Measurements from ENCODE around the gene MMEL1. TPM values are rescaled to one million over a fixed set of nuclear protein-coding genes. Genes with fewer than 3 reads are reported as not detected.

Gene MMEL1
- total and polyA plus RNA-seq, 2 experiments from 2014 or later = 0.57 to 0.90 TPM

DNA sequence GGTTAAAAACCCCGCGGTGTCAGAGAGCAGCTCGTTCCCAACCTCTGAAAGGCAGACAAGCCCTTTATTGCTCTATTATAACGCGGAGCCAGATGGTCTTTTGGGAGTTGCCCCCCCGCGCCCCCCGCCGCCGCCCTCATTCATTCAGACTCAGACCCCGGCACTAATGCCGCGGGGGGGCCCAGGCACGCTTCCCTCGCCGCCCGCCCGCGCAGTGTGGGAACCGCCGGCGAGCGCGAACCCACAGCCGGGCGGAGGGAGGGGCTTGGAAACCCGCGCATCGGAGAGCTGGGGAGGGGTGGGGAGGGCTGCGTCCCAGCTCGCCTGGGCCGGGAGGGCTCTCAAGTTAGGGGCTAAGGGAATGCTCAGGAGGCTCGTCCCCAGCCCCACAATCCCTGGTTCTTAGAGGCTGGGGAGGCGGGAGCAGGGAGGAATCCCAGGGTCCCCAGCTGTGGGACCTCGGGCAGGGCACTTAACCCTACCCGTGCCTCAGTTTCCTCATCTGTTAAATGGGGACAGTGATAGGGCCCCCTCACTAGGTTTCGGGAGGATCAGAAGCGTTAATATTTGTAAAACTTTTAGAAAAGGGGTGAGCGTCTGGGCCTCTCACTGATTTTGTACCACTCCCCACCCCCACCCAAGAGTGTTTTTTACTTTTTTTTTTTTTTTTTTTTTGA is 91.9 kb downstream of the MMEL1 start:
- Mint-ChIP-seq H3K4me3 (peak overlapping the region; percentile 59), H3K27ac (no peak overlapping the region), H3K9me3 (no peaks in the 10 kb centered on the region), H3K4me1 (peaks cover 4% of the 10 kb centered on the region; the same call in 1 of the 3 replicates), H3K27me3 (ENCODE audit: insufficient read depth, low read depth, poor library complexity) (peaks cover 27% of the 10 kb centered on the region), H3K36me3 (ENCODE audit: low read depth) (no peaks in the 10 kb centered on the region)
- Histone ChIP-seq H3K79me2 (replicated peaks; ENCODE audit: insufficient read depth) (no peaks in the 10 kb centered on the region), H3K9me2 (ENCODE audit: insufficient read depth) (no peaks in the 10 kb centered on the region), H3K27me3 (ENCODE audit: insufficient read depth) (peaks cover 15% of the 10 kb centered on the region; the same call in 1 of the 2 replicates), H3K4me3 (peak overlapping the region; percentile 57), H3K4me1 (ENCODE audit: insufficient read depth) (peaks cover 9% of the 10 kb centered on the region; the same call in 1 of the 2 replicates), H3K27ac (ENCODE audit: low read depth) (no peak overlapping the region), H3F3A (replicated peaks; ENCODE audit: low read depth) (0 out of 2 replicates have a peak, but pooled peaks cover 3% of the 10 kb centered on the region), H4K20me1 (replicated peaks; ENCODE audit: insufficient read depth) (no peaks in the 10 kb centered on the region), H3K36me3 (ENCODE audit: insufficient read depth) (no peaks in the 10 kb centered on the region), H2AFZ (no peak overlapping the region), H3K4me2 (peak overlapping the region; percentile 76)
- ATAC-seq = peak; percentile 10
- TF ChIP-seq CREB1 (CRISPR knock-in tag; IDR thresholded peaks at IDR 0.05; ENCODE audit: low read depth) = no peak
- TF ChIP-seq, protein P1, sequence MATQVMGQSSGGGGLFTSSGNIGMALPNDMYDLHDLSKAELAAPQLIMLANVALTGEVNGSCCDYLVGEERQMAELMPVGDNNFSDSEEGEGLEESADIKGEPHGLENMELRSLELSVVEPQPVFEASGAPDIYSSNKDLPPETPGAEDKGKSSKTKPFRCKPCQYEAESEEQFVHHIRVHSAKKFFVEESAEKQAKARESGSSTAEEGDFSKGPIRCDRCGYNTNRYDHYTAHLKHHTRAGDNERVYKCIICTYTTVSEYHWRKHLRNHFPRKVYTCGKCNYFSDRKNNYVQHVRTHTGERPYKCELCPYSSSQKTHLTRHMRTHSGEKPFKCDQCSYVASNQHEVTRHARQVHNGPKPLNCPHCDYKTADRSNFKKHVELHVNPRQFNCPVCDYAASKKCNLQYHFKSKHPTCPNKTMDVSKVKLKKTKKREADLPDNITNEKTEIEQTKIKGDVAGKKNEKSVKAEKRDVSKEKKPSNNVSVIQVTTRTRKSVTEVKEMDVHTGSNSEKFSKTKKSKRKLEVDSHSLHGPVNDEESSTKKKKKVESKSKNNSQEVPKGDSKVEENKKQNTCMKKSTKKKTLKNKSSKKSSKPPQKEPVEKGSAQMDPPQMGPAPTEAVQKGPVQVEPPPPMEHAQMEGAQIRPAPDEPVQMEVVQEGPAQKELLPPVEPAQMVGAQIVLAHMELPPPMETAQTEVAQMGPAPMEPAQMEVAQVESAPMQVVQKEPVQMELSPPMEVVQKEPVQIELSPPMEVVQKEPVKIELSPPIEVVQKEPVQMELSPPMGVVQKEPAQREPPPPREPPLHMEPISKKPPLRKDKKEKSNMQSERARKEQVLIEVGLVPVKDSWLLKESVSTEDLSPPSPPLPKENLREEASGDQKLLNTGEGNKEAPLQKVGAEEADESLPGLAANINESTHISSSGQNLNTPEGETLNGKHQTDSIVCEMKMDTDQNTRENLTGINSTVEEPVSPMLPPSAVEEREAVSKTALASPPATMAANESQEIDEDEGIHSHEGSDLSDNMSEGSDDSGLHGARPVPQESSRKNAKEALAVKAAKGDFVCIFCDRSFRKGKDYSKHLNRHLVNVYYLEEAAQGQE (IDR thresholded peaks at IDR 0.05; ENCODE audit: unreplicated experiment) = no peak
- TF ChIP-seq NANOG (IDR thresholded peaks at IDR 0.05; ENCODE audit: borderline replicate concordance) = no peak
- TF ChIP-seq, protein P2, sequence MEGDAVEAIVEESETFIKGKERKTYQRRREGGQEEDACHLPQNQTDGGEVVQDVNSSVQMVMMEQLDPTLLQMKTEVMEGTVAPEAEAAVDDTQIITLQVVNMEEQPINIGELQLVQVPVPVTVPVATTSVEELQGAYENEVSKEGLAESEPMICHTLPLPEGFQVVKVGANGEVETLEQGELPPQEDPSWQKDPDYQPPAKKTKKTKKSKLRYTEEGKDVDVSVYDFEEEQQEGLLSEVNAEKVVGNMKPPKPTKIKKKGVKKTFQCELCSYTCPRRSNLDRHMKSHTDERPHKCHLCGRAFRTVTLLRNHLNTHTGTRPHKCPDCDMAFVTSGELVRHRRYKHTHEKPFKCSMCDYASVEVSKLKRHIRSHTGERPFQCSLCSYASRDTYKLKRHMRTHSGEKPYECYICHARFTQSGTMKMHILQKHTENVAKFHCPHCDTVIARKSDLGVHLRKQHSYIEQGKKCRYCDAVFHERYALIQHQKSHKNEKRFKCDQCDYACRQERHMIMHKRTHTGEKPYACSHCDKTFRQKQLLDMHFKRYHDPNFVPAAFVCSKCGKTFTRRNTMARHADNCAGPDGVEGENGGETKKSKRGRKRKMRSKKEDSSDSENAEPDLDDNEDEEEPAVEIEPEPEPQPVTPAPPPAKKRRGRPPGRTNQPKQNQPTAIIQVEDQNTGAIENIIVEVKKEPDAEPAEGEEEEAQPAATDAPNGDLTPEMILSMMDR (conservative IDR thresholded peaks at IDR 0.05; ENCODE audit: low read depth in 2 of 2) = no peak
- TF ChIP-seq POLR2AphosphoS5 (IDR thresholded peaks at IDR 0.05; ENCODE audit: low read depth) = no peak
- TF ChIP-seq ETS1 (IDR thresholded peaks at IDR 0.05) = no peak
- no peak for TF ChIP-seq ZNF462 (CRISPR knock-in tag; IDR thresholded peaks at IDR 0.05)
- no peak for TF ChIP-seq EZH2phosphoT487 (IDR thresholded peaks at IDR 0.05; ENCODE audit: unreplicated experiment)
- TF ChIP-seq ZNF114 (CRISPR knock-in tag; IDR thresholded peaks at IDR 0.05) = no peak
- no peak for TF ChIP-seq STAT1 (IDR thresholded peaks at IDR 0.05; ENCODE audit: unreplicated experiment)
- TF ChIP-seq EZH2 (IDR thresholded peaks at IDR 0.05; ENCODE audit: low read depth, unreplicated experiment) = no peak
- no peak for TF ChIP-seq JUNB (IDR thresholded peaks at IDR 0.05; ENCODE audit: unreplicated experiment)
- TF ChIP-seq ZNF331 (CRISPR knock-in tag; IDR thresholded peaks at IDR 0.05; ENCODE audit: low read depth) = no peak
- DNase-seq (ENCODE audit: low spot score) = peak; percentile 60

All from GM23338 (cell line).